Sigmoid colon (tissue), 4 donors: ENCODE data around the gene ACD.

Source experiments
- CTCF ChIP-seq, 4 experiments: fragments of 450-650 bp in 3 of 4; fragments of 200-600 bp in 1 of 4; IDR thresholded peaks; one replicate each; pipeline ENCODE4 v1.5.1; 2016 to 2019; ENCODE audit warnings: antibody characterized with exemption in 4 of 4, mild to moderate bottlenecking in 3 of 4, moderate library complexity in 2 of 4
- POLR2A ChIP-seq, 2 donors: fragments of 450-650 bp; IDR thresholded peaks; one replicate each; pipeline ENCODE4 v1.6.1; 2016; ENCODE audit warnings: antibody characterized with exemption in 2 of 2, mild to moderate bottlenecking in 2 of 2, moderate library complexity in 2 of 2
- POLR2AphosphoS5 ChIP-seq, 4 donors: sonication (generic); formaldehyde crosslinking; IDR thresholded peaks; one replicate each; pipeline ENCODE4 v1.6.1; 2017; ENCODE audit warnings: antibody characterized with exemption in 4 of 4

GRCh38 chr16:67702130-67702529 is 42.1 kb upstream of the ACD start:
- TF ChIP-seq POLR2A (IDR thresholded peaks at IDR 0.05) (no peak), CTCF (IDR thresholded peaks at IDR 0.05) (no peak), POLR2AphosphoS5 (IDR thresholded peaks at IDR 0.05) (no peak)
